ENCODE results near the gene CRISPLD2.

The CRISPLD2 gene, protein sequence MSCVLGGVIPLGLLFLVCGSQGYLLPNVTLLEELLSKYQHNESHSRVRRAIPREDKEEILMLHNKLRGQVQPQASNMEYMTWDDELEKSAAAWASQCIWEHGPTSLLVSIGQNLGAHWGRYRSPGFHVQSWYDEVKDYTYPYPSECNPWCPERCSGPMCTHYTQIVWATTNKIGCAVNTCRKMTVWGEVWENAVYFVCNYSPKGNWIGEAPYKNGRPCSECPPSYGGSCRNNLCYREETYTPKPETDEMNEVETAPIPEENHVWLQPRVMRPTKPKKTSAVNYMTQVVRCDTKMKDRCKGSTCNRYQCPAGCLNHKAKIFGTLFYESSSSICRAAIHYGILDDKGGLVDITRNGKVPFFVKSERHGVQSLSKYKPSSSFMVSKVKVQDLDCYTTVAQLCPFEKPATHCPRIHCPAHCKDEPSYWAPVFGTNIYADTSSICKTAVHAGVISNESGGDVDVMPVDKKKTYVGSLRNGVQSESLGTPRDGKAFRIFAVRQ

GRCh38 chr16:84819644-84820304 lies at the start of gene CRISPLD2:
TSS of gene CRISPLD2 (plus strand) at chr16:84819985. CDS start at chr16:84838496, 18,511 bp downstream.
- DNase-seq (ENCODE audit: low read depth in 2 of 2), result peak; percentile 65 to 80

DNA sequence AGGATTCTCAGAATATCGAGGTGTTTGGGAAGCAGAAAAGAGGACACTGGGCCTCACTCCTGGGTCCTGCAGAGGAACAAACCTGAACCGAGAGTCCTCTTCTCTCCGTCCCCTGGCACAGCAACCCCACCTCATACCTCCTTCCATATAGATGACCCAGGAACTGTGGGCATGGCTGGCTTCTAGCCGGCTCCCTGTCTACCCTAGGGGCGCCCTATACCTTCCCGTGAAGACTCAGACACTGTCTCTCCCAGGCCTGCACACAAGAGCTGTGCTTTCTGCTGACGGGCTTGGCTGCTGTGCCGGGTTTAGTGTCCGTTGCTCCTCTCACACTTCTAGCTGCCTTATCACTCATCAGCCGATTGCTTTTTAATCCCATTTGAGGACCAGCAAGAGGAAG lies 46.5 kb upstream of the CRISPLD2 start:
- no peak for DNase-seq (ENCODE audit: low read depth in 2 of 2)

DNA sequence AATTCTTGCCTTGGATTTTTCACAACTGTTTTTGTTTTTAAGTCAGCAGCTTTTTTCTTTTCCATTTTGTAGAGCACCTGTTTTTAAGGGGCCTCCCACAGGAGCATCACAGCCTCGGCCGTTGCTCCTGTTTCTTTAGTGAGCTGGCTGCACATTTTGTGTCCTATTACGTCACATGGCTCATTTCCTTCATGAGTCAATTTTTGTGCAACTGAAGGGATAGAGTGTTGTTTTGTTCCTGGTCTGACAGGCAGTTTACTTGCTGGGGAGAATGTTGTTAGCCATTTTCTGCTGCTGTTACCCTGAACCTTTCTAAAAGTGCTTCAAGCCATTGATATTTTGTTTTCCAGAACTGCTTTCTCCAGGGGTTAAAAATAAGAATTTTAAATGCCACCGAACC lies 45.0 kb upstream of the CRISPLD2 start:
- DNase-seq (ENCODE audit: low read depth in 2 of 2), result no peak

DNA sequence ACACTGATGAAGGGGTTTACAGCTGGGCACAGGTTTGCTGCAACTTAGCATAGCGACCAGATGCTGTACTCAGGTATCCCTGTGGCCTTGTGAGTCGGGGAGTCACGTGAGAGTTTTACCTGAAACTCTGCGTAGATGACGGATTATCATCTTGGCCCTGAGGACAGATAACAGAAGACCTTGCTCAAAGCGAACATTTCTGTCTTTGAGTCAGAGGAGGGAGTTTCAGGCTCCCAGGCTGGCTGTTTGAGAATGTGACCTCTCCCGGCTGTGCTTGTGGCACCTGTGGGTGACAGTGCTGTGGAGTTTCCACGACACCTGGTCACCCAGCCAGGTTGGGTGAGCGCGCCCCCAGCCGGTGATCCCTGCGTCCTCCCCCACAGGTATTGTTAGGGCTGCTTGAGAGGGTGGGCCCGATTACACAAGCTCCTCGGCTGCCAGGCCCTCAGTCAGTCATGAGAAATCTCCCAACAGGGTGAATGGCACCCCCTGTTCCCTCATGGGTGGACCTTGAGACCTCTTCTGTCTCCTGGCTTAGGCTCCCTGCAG lies 44.4 kb upstream of the CRISPLD2 start:
- no peak for DNase-seq (ENCODE audit: low read depth in 2 of 2)

DNA sequence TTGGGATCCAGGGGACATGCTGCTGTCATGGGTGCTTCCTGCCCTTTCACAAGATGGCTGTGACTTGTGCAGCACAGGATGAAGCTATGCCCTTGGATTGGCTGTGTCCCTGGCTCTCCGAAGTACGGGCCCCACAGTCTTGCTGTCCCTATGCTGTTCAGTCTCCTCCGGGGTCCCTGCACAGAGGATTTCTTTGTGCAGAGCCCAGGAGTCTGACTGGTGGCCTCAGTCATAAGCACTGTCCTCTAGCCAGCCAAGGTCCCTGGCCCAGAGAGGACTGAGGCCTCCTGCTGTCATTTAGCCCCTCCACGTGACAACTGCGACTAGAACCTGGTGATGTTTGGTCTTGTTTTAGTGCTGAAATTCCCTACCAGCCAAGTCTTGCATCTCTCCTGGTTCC lies 42.4 kb upstream of the CRISPLD2 start:
- DNase-seq (ENCODE audit: low read depth in 2 of 2), result no peak

GRCh38 chr16:84778720-84779119 lies 41.1 kb upstream of the CRISPLD2 start:
- DNase-seq (ENCODE audit: low read depth in 2 of 2), result no peak

DNA sequence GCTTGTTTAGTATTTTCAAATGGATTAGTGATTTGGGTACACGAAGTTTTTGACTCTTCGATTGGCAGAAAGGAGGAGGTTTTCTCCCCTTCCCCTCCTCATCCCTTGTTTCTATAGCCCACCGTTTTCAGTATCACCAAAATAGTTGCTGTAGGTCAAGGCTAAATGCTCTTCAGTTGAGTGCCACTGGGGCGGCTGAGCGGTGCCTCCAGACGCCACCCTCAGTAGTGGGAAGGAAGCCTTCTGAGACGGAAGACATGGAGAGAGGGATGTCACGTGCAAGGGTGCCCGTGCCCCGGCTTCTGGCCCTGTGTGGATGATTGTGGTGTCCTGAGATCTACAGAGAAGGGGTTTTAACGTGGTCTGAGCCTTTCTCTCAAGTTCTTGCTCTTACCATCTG lies 39.7 kb upstream of the CRISPLD2 start:
- DNase-seq (ENCODE audit: low read depth in 2 of 2), result no peak

GRCh38 chr16:84780544-84781376 lies 39.0 kb upstream of the CRISPLD2 start:
- no peak for DNase-seq (ENCODE audit: low read depth in 2 of 2)

DNA sequence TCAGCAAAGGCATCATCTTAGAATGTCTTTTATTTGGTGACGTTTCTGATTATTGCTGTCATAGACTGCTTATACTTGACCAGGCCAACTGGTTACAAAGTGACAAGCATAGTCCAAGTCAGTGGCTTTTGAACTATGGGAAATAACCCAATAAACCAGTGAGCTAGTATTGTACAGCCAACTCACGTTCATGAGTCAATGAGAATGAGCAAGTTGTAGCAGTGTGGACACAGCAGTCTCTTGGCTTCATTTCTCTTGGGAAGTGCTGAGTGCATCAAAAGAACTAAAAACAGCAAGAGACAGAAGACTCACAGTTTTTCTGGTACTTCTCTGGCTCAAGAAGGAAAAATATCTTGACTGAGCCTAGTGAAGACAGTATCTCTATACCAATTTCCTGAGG lies 36.9 kb upstream of the CRISPLD2 start:
- no peak for DNase-seq (ENCODE audit: low read depth in 2 of 2)

DNA sequence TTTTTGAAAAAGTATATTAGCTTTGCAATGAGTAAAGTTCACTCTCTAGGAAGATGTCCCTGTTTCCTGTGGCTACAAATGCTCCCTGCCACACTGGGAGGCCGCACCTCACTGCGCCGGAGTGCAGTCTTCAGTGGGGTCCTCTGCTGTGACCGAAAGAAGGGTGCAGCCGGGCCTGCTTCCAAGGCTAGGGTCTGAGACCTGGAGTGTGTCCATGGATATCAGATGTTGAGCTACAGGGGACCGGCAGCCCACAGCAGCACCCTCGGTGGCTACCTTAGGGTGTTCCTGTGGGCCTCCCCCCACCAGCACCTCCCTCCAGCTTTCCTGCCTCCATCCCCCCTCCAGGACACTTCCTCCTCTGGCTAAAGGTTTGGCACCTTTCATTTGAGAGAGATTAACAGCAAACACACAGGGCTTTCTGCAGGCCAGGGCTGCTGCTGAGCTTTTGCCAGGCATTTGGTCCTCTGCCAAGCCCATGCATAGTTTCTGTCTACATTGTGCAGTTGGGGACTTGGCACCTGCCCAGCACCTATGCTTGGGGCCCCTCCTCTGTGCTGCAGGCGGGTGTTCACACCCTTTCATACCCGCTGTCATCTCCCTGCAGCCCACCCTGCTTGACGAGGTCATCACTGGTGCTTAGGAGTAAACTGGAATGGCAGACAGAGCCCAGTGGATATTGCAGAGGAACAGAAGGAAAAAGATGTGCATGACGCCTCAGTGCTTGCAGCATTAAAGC lies 33.8 kb upstream of the CRISPLD2 start:
- no peak for DNase-seq (ENCODE audit: low read depth in 2 of 2)

DNA sequence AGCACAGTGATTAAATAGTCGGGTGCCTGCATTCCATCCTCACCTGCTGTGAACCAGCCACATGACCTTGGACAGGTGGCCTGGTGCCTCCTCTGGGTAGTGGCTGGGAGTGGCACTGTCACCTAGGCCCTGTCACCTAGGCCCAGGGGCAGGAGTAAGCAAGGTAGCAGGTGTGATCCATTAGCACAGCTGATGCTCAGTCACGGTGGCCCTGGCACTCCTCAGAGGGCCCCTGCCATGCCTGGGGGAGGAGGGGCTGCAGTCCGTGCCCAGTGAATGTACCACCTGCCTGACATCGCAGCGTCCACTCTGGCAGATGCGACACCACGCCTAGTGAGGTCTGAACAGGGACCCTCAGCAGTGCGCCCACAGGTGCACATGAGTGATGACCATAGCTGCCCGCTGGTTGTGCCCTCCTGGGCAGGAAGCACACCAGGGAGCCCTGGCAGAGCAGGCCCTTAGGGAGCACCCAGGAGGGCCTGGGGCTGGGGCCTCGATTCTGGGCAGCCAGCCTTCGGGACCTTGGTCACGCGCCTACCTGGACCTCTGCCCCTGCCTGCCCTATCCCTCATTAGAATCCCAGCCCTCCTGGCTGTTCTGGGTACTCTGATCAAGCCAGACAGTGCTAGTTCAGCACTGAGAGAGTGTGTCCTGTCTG lies 33.1 kb upstream of the CRISPLD2 start:
- DNase-seq (ENCODE audit: low read depth in 2 of 2), result no peak

DNA sequence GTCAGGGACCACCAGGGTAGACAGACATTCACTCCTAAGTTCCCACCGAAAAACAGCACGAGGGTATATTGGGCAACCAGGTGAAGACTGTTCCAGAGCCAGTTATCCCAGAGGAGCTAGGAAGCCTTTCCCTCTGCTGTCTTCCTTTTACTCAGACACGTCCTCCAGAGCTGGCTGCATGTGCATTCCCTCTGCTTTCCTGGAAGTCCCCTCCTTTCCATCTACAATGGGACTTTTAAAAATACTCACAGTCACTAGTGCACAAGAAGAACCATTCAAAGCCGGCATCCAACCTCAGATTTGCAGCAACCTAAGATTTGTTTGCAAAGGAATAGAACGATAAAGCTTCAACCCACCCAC lies 32.5 kb upstream of the CRISPLD2 start:
- no peak for DNase-seq (ENCODE audit: low read depth in 2 of 2)

DNA sequence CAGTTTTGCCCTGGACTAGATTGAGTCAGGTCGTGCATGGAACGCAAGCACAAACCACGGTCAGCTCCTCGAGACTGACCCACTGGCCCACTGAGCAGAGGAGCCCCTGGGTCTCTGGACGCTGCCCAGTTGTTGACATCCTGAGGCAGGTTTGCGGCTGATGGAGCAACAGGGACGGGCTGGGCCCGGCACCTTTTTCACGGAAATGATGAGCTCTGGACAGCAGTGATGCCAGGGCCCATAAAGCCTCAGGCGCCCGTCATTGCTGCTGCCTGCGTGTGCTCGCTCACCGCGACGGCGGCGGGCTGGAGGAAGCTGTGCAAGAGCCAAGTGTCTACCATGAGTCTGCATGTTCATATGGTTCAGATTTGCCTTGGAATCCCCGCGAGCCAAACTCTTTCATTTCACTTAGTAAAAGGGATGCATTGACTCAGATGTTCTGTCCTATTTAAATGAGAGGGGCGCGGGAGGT lies 30.8 kb upstream of the CRISPLD2 start:
- DNase-seq (ENCODE audit: low read depth in 2 of 2), result no peak

GRCh38 chr16:84789431-84789830 lies 30.4 kb upstream of the CRISPLD2 start:
- DNase-seq (ENCODE audit: low read depth in 2 of 2), result no peak

DNA sequence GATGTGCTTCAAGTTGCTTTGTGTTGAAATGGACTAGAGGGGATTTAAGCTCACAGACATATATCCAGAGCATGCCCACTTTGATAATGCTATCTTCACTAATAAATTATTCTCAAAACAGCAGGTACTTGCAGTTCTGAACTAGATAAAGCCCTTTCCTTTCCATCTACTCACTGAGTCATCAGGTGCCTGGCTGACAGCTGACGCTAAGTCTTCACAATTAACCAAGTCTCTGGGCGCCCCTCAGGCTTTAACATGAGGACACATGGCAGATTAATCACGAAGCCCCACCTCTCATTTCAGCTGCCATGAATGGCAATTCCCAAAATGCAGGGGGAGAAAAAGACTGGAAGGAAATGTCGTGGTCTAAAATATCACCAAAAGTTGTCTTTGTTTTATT lies 29.5 kb upstream of the CRISPLD2 start:
- no peak for DNase-seq (ENCODE audit: low read depth in 2 of 2)

- DNase-seq (ENCODE audit: low read depth in 2 of 2), result no peak
Measured at GRCh38 chr16:84791088-84791487, 28.7 kb upstream of the CRISPLD2 start.

- DNase-seq (ENCODE audit: low read depth in 2 of 2), result no peak
Measured at GRCh38 chr16:84791501-84791900, 28.3 kb upstream of the CRISPLD2 start.

DNA sequence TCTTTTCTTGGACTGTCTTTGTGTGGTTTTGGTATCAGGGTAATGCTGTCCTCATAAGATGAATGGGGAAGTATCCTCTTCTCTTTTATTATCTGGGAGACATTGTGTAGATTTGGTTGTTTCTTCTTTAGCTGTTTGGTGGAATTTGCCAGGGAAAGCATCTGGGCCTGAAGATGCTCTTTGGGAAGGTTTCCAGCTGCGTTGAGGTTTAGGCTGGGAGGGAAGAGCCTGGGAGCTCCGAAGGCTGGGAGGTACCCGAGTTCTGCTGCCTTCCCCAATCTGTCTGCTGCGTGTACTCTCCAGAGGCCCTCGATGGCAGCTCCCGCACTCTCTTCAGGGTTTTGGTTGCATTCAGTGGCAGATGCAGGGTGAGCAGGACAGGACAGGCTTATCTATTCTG lies 25.6 kb upstream of the CRISPLD2 start:
- DNase-seq (ENCODE audit: low read depth in 2 of 2), result no peak

DNA sequence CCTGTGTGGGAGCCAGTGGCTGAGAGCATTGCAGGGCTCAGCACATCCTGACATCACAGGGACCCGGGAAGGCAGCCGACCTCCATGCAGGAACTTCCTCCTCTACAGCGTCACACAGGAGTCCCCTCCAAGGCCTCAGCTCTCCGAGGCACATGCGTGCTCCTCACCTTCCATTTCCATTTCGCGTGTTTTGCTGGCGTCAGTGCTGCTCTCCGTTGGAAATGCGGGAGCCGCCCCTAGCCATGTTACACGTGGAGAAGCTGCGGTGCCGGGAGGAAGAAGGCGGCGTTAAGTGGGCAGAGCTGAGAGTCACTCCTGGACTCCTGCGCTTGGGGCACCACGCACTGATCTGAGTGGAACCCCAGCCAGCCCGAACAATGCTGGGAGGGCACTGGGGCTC lies 25.2 kb upstream of the CRISPLD2 start:
- DNase-seq (ENCODE audit: low read depth in 2 of 2), result no peak

DNA sequence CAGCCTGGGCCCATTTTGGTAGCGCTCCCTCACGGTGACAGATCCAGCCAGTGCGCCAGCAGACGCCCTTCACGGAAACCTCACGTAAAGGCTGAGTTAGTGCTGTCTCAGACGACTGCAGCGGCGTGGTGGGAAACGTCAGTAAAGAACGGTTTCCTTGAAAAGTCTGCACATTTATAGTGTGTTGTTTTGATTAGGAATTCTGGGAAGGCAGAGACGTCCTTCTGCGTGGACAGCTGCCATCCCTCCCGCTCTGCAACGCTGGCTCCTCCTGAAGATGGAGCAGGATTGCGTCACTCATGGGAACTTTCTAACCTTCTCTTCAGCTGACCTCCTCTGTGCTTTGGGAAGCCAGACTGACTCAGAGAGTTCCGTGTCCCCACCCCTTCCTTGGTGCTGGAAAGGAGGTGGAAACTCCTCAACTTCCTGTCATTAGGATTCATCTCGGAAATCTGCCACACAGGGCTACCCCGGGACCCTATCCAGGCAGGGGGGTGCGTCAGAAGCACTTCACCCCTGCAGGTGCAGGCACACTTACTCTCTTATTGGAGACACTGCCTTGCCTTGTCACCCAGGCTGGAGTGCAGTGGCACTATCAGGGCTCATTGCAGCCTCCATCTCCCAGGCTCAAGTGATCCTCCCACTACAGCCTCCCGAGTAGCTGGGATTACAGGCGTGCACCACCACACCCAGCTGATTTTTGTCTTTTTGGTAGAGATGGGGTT lies 24.3 kb upstream of the CRISPLD2 start:
- no peak for DNase-seq (ENCODE audit: low read depth in 2 of 2)

Data from stimulated activated CD8-positive, alpha-beta memory T cell treated with anti-CD3 and anti-CD28 coated beads, Interleukin-7, amount 100 ng/mL, for 4 hours (primary cell).